GM23248 (cell line): ENCODE measurements around the gene ASRGL1.

ENCODE experiments used
- EZH2 ChIP-seq: fragments of 200-600 bp; sonication (generic); IDR thresholded peaks from 2 replicates; pipeline ENCODE4 v1.6.1; 2018; ENCODE audit warnings: antibody characterized with exemption, mild to moderate bottlenecking; ENCODE audit not compliant: insufficient read depth, poor library complexity, severe bottlenecking
- EZH2phosphoT487 ChIP-seq: fragments of 200-600 bp; sonication (generic); IDR thresholded peaks from 2 replicates; pipeline ENCODE4 v1.6.1; 2018; ENCODE audit warnings: antibody characterized with exemption, moderate library complexity, mild to moderate bottlenecking, low read depth; ENCODE audit not compliant: insufficient read depth

- TF ChIP-seq EZH2phosphoT487 = no peak
- TF ChIP-seq EZH2 = no peak
These were observed 65.9 kb downstream of the ASRGL1 start for GRCh38 chr11:62402960-62403730.
